Mucosa of stomach (tissue), 1 donor: ENCODE results near the gene CILP2.

Experiments
- H3K27me3 ChIP-seq: one replicate; pipeline ENCODE4 v1.7.0; 2013; ENCODE audit warnings: mild to moderate bottlenecking, low read length; ENCODE audit not compliant: control insufficient read depth, insufficient read depth
- H3K36me3 ChIP-seq: one replicate; pipeline ENCODE4 v1.7.0; 2013; ENCODE audit warnings: low read length; ENCODE audit not compliant: control insufficient read depth, insufficient read depth
- H3K4me1 ChIP-seq: one replicate; pipeline ENCODE4 v1.7.0; 2013; ENCODE audit warnings: mild to moderate bottlenecking, low read length; ENCODE audit not compliant: control insufficient read depth, insufficient read depth
- H3K4me3 ChIP-seq: one replicate; pipeline ENCODE4 v1.7.0; 2013; ENCODE audit warnings: low read length
- H3K9ac ChIP-seq: one replicate; pipeline ENCODE4 v1.7.0; 2013; ENCODE audit warnings: mild to moderate bottlenecking, low read length, moderate library complexity
- H3K9me3 ChIP-seq: one replicate; pipeline ENCODE4 v1.7.0; 2013; ENCODE audit warnings: mild to moderate bottlenecking, low read length, moderate library complexity; ENCODE audit not compliant: control insufficient read depth
- donor health status: Pancreatic carcinoma.

The CILP2 gene

GRCh38 chr19:19527674-19528625 is 10.1 kb upstream of the CILP2 start:
- peaks cover 7% of the 10 kb centered on the region for H3K4me1 ChIP-seq
- no peak overlapping the region for H3K9ac ChIP-seq
- no peaks in the 10 kb centered on the region for H3K27me3 ChIP-seq
- no peaks in the 10 kb centered on the region for H3K9me3 ChIP-seq
- peaks cover 8% of the 10 kb centered on the region for H3K36me3 ChIP-seq
- H3K4me3 ChIP-seq = no peak overlapping the region

DNA sequence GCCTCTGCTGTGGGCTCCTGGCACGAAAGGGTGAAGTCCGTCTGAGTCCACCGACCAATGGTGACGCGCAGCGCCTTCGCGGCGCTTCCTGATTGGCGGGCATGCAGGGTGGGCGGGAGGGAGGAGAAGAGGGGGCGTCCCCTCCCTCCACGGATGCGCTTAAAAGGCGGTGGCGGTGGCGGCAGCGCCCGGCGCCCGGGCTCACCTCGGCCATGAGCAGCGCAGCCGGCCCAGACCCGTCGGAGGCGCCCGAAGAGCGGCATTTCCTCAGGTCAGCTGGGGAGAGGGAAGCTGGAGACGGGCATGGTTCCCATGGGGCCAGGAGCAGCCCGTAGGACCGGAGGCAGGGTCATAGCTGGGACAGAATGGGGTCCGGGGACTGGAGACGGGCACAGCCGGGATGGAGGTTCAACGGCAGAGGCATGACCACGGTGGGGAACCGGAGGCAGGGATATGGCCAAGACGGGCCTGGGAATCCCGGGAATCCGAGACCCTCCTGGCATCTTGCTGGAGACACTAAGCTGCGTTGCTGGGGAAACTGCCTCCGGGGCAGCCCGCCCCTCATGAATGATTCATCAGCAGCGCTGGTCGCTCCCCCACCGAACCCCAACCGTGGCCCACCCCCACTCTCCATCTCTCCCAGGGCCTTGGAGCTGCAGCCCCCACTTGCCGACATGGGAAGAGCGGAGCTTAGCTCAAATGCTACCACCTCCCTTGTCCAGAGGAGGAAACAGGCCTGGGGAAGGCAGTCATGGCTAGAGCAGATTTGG is 9.2 kb upstream of the CILP2 start, which contains the start of gene YJEFN3:
Gene YJEFN3, plus strand, starts transcription at position 191 of the 770 bp plus-strand sequence. Its CDS starts 22 bp downstream, at position 213.
- Histone ChIP-seq H3K27me3 (no peaks in the 10 kb centered on the region), H3K4me1 (peaks cover 7% of the 10 kb centered on the region), H3K4me3 (no peak within 1 kb of the TSS), H3K36me3 (peaks cover 8% of the 10 kb centered on the region), H3K9me3 (no peaks in the 10 kb centered on the region), H3K9ac (no peak within 1 kb of the TSS)

- Histone ChIP-seq H3K4me1 (peaks cover 7% of the 10 kb centered on the region), H3K36me3 (peaks cover 8% of the 10 kb centered on the region), H3K9me3 (no peaks in the 10 kb centered on the region), H3K27me3 (no peaks in the 10 kb centered on the region), H3K9ac (no peak overlapping the region), H3K4me3 (no peak overlapping the region)
Measured at GRCh38 chr19:19529783-19530422, 8.2 kb upstream of the CILP2 start.

GRCh38 chr19:19530423-19530804 is 7.7 kb upstream of the CILP2 start:
- H3K27me3 ChIP-seq = no peaks in the 10 kb centered on the region
- peaks cover 8% of the 10 kb centered on the region for H3K36me3 ChIP-seq
- H3K9ac ChIP-seq = no peak overlapping the region
- H3K9me3 ChIP-seq = no peaks in the 10 kb centered on the region
- H3K4me1 ChIP-seq = peaks cover 7% of the 10 kb centered on the region
- no peak overlapping the region for H3K4me3 ChIP-seq

GRCh38 chr19:19530889-19531288 is 7.2 kb upstream of the CILP2 start:
- Histone ChIP-seq H3K36me3 (peaks cover 8% of the 10 kb centered on the region), H3K9ac (no peak overlapping the region), H3K4me3 (no peak overlapping the region), H3K9me3 (no peaks in the 10 kb centered on the region), H3K27me3 (peaks cover 2% of the 10 kb centered on the region), H3K4me1 (peaks cover 7% of the 10 kb centered on the region)

DNA sequence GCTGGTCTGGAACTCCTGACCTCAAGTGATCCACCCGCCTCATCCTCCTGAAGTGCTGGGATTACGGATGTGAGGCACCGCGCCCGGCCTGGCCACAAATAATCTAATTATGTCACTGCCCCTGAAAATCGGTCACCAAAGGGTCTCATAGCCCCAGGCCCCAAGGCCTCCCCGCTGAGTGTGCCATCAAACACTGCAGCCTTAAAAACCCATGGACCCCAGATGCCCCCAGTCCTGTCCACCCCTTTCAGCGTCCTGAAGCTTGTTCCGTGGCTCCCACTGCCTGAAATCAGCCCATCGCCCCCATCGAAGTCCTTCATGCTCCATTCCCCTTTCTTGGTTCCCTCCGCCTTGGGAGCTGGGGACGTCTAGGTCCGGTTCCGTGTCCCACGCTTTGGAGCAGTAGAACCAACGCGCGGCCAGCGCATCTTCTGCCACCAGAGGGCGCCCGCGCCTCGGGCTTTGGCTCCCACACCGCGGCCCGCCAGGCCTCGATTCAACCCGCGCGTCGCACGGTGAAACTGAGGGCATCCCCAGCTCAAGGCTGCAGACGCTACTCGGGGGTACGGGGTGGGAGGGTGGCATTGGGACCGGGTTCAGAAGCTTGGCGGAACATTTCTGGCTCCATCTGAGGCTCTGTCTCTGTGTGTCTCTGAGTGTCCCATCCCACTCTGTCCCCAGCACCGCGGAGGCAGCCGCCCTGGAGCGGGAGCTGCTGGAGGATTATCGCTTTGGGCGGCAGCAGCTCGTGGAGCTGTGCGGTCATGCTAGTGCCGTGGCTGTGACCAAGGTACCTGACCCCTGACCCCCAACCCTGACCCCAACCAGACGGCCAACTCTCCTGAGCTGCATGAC is 5.9 kb upstream of the CILP2 start:
- no peak overlapping the region for H3K9ac ChIP-seq
- no peak overlapping the region for H3K4me3 ChIP-seq
- H3K4me1 ChIP-seq = peaks cover 7% of the 10 kb centered on the region
- peaks cover 8% of the 10 kb centered on the region for H3K36me3 ChIP-seq
- peaks cover 10% of the 10 kb centered on the region for H3K27me3 ChIP-seq
- H3K9me3 ChIP-seq = no peaks in the 10 kb centered on the region

- H3K36me3 ChIP-seq = peaks cover 2% of the 10 kb centered on the region
- peaks cover 11% of the 10 kb centered on the region for H3K4me1 ChIP-seq
- H3K9me3 ChIP-seq = no peaks in the 10 kb centered on the region
- H3K9ac ChIP-seq = no peak overlapping the region
- H3K27me3 ChIP-seq = peaks cover 19% of the 10 kb centered on the region
- H3K4me3 ChIP-seq = no peak overlapping the region
Measured at GRCh38 chr19:19532806-19533701, 5.0 kb upstream of the CILP2 start.

DNA sequence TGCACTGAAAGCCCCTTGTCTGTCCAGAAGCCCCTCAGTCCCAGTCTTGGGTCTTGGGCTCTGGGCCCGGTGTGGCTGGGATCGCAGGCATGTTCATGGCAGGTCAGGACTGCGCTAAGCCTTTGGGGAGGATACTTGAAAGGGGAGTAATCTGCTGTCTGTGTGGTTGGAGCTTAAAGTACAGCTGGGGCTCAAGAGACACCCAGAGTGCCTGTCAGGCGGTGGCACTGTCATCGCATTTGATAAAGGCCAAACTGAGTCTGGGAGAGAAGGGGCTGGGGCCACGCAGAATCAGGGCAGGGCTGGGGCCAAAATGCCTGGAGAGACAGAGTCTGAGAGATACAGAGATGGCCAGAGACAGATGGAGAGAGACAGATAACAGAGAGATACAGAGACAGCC is 4.2 kb upstream of the CILP2 start:
- Histone ChIP-seq H3K27me3 (peaks cover 27% of the 10 kb centered on the region), H3K4me1 (peaks cover 18% of the 10 kb centered on the region), H3K9ac (no peak overlapping the region), H3K9me3 (no peaks in the 10 kb centered on the region), H3K4me3 (no peak overlapping the region), H3K36me3 (no peaks in the 10 kb centered on the region)

DNA sequence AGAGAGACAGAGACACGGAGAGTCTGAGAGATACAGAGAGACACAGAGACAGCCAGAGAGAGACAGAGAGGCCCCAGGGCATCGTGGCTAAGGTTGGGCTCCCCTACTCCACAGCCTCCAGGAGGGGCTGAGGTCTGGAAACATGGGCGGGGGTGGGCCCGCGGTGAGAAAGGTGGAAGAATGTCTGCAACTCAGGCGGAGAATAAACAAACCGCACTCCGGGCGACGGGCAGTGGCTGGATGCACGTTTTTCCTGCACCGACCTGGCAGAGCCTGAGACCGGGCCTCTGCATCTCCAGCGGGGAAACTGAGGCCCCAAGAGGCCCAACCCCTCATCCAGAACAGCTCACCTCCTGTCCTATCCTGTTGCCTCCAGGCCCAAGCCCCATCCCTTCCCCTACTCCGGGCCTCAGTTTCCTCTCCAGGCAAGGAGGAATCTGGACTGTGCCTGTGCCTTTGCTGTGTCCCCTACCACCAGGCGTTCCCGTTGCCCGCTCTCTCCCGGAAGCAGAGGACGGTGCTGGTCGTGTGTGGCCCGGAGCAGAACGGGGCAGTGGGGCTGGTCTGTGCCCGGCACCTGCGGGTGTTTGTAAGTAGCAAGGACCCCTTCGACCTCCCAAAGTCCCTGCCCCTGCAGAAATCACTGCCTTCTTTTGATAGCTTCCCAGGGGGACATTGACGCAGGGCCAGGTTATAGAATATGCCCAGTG is 3.4 kb upstream of the CILP2 start:
- H3K9ac ChIP-seq = no peak overlapping the region
- H3K36me3 ChIP-seq = no peaks in the 10 kb centered on the region
- H3K4me3 ChIP-seq = no peak overlapping the region
- no peaks in the 10 kb centered on the region for H3K9me3 ChIP-seq
- peaks cover 19% of the 10 kb centered on the region for H3K4me1 ChIP-seq
- H3K27me3 ChIP-seq = peaks cover 34% of the 10 kb centered on the region
